Retinal pigment epithelial cell (primary cell): ENCODE measurements around the gene MRM3.
"Not testable (repeated sequence)": the region's sequence is repeated elsewhere in the genome, so short reads cannot be mapped to it uniquely, and the experiment has no call there.

Source experiments
- DNase-seq: peaks from one replicate; pipeline ENCODE4 v3.0.0-alpha.2; 2010; ENCODE audit warnings: low read depth
- H3K4me3 ChIP-seq: 2 replicates; pipeline ENCODE4 v1.5.1; 2011; ENCODE audit warnings: mild to moderate bottlenecking, low read length, control low read depth, moderate library complexity
- TF ChIP-seq, protein P1 (sequence below): conservative IDR thresholded peaks from 2 replicates; pipeline ENCODE4 v1.5.1; 2011; ENCODE audit warnings: low read depth, low read length, control low read depth, inconsistent platforms

Gene MRM3

DNA sequence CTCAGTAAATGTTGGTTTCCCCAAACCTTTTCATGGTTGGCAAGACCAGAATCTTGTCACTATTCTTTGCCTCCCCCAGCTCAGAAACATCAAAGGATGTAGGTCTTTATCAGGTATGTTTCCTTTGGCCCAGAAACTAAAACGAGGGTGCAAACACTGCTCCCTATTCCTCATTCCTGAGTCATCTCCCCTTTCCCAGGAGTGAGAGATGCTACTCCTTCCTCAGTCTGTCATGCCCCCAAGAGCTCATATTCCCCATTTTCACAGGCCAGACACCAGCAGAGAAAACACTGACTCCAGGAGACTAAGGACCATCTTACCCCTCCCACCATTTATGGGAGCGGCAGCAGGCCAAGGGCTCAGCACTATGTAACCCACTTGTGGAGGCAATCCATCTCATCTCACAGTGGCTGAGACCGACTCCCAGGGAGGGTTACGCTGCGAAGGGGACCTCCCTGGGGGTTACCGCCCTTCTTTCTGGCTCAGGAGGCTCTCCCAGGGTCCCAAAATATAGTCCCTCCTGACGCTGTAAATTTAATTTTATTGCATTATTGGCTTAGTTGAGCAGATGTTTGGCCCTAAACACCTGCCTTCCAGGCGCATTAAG is 31.6 kb upstream of the MRM3 start:
- peak overlapping the region; percentile 71 for H3K4me3 ChIP-seq
- DNase-seq = no peak
- TF ChIP-seq, protein P1, sequence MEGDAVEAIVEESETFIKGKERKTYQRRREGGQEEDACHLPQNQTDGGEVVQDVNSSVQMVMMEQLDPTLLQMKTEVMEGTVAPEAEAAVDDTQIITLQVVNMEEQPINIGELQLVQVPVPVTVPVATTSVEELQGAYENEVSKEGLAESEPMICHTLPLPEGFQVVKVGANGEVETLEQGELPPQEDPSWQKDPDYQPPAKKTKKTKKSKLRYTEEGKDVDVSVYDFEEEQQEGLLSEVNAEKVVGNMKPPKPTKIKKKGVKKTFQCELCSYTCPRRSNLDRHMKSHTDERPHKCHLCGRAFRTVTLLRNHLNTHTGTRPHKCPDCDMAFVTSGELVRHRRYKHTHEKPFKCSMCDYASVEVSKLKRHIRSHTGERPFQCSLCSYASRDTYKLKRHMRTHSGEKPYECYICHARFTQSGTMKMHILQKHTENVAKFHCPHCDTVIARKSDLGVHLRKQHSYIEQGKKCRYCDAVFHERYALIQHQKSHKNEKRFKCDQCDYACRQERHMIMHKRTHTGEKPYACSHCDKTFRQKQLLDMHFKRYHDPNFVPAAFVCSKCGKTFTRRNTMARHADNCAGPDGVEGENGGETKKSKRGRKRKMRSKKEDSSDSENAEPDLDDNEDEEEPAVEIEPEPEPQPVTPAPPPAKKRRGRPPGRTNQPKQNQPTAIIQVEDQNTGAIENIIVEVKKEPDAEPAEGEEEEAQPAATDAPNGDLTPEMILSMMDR = no peak

DNA sequence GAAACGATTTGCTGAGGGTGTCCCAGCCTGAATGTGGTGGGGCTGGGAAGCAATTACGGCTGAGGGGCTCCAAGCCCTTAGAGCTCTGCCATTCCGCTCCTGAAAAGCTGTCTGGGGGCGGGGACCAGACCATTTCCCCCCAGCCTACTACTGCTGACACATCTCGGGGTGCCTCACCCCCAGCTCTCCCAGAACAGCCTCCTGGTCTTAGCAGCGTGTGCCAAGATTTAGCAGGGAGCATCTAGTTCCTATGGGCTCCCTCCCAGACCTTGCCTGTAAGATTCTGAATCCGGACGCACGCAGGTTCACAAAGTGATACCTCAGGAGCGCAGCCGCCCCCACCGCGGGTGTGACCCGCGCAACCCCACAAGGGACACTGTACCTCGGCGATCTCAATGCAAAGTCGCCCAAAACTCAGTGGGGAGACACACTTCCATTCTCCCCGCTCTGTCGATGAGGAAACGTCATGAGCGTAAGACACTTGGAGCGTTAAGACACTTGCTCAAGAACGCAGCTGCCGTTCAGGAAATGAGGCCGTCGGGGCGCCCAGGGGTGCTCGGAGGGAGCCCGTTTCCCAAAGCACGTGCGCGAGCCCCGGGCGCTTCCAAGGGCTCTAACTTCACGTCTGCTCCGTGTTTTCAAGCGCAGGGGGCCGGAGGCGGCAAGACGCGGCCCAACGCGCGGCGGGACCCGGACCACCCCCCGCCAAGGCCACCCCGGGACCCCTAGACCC is 30.7 kb upstream of the MRM3 start:
- TF ChIP-seq, protein P1 = no peak
- H3K4me3 ChIP-seq = peak overlapping the region; percentile 71
- no peak for DNase-seq

DNA sequence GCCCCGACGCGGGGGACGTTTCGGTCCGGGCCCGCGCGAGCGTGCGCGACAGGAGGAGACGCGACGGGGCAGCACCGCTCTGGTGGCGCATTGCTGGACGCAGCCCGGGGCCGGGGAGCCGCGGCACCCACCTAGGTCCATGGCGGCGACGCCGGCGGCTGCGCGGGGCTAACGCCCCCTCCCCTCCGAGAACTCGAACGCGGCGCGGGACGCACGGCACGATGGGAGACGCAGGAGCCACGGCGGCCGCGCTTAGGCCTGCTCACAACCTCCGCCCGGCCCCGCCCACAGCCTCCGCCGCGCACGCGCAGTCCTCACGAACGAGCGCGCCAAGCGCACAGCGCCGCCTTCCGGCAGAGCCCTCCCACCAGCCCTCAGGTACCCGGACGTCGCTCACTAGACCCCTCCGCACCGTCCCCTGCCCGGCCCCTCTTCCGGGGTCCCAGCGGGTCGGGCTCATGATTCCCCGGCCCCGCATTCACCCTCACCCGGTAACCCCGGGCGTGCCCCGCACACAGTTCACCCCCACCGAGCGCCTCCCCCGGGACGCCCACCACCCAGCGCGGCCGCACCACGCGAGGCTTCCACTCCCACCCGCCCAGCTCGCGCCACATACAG is 30.0 kb upstream of the MRM3 start, which contains the start of gene GEMIN4:
Gene GEMIN4, minus strand, starts transcription at position 263 of the 618 bp plus-strand sequence. Its CDS starts 122 bp downstream, at position 141.
- TF ChIP-seq, protein P1 = peak; percentile 88
- peak within 1 kb of the TSS; percentile 71 for H3K4me3 ChIP-seq
- DNase-seq = peak; percentile 31

DNA sequence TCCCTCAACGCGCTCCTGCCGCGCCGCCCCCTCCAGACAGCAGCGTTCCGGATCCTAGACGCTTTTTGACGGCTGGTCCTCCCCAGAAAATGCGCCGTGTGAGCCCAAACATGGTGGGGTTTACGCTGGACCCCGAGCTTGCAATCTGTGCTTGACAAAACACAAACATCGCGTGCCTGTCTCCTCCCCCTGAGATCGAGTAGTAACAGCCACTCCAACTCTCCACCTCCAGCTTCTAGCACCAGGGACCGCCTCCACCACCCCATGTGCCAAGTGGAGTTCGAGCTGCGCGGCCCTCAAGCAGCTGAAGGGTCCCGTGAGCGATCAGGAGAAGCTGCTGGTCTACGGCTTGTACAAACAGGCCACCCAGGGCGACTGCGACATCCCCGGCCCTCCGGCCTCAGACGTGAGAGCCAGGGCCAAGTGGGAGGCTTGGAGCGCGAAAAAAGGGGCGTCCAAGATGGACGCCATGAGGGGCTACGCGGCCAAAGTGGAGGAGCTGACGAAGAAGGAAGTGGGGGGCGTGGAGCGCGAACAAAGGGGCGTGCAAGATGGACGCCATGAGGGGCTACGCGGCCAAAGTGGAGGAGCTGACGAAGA is 29.4 kb upstream of the MRM3 start:
- TF ChIP-seq, protein P1 = no peak
- H3K4me3 ChIP-seq = peak overlapping the region; percentile 60
- DNase-seq = peak; percentile 22

DNA sequence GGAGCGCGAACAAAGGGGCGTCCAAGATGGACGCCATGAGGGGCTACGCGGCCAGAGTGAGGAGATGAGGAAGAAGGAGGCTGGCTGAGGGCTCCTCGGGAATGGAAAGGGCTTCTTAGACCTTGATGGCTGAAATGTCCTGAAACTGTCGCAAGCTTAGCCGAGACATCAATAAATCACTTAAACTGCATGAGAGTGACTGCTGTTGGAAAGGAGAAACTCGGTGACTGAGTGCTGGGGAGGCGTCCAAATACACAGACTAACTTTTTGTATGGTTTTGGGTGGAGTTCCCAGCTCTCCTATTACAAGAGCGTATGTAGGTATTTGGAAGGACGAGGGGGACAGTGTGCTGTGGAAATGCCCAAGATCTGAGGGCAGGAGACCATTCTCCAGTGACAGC is 28.7 kb upstream of the MRM3 start:
- TF ChIP-seq, protein P1 = no peak
- H3K4me3 ChIP-seq = no peak overlapping the region
- DNase-seq = no peak

DNA sequence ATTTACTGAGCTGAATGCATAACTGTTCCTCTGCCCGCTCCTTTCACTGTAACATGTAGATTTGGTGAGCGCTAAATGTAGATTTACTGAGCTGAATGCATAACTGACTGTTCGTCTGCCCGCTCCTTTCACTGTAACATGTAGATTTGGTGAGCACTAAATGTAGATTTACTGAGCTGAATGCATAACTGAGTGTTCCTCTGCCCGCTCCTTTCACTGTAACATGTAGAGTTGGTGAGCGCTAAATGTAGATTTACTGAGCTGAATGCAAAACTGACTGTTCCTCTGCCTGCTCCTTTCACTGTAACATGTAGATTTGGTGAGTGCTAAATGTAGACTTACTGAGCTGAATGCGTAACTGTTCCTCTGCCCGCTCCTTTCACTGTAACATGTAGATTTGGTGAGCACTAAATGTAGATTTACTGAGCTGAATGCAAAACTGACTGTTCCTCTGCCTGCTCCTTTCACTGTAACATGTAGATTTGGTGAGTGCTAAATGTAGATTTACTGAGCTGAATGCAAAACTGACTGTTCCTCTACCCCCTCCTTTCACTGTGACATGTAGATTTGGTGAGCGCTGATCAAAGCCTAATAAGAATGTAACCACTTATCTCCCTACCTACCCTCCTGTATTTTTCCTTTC is 26.7 kb upstream of the MRM3 start:
- H3K4me3 ChIP-seq, DNase-seq: not testable (repeated sequence)

DNA sequence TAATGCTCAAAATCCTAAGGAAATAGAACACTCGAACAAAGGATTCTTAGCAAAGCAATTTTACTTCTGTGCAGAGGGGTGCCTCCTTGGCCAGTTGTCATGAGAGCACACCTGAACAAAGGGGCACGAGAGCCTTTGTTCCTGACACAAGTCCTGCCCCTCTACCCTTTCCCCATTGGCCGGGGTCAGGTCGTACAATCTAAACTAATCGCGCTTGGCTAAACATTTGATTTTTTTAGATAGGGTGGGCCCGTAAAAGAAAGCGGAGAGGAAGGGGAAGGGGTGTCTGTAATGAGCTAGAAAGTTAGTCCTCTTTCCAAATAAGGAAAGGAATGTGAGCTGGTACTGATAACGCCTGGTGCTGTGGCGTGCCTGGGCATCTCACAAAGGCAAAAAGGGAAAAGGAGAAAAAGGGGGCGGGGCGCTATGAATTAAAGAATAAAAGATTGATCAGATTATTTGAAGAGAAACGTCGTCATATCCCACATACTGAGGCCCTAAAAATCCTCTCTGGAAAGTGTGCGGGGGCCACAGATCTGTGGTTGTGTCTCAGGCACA is 26.1 kb upstream of the MRM3 start:
- not testable (repeated sequence) for DNase-seq, H3K4me3 ChIP-seq
